ENCODE data around the gene TMEM204. TPM values are rescaled to one million over a fixed set of nuclear protein-coding genes. Genes with fewer than 3 reads are reported as not detected.

The TMEM204 gene
- total and polyA plus RNA-seq, 2 donors (not counting 1 experiment from before 2014, with no cell fraction given): 10.9 to 12.4 TPM

DNA sequence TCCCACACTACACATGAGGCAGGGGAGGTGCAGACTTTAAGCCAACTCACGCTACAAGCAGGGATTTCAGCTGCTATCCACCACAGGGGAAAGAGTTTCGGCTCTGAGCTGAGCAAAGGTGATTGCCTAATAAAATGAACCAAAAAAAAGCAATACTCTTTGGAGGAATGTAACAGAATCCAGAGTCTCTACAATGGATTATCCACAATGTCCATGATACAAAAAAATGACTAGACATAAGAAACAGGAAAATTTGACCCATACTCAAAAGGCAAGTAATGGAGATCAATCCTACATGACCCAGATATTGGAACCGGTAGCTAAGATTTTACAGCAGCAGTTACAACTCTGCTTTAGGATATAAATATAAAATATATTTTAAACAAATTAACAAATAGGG is 19.0 kb upstream of the TMEM204 start:
- Histone ChIP-seq H3K4me1 (ENCODE audit: control insufficient read depth, extremely low read depth, insufficient read depth, low read length) (no peaks in the 10 kb centered on the region), H3K9me3 (ENCODE audit: control insufficient read depth, insufficient read depth, low read depth, low read length) (no peaks in the 10 kb centered on the region), H3K9ac (ENCODE audit: insufficient read depth, low read length) (no peak overlapping the region), H3K4me2 (ENCODE audit: extremely low read depth, insufficient read depth, low read length) (no peak overlapping the region), H3K4me3 (replicated peaks in 1 of 4; ENCODE audit: control extremely low read depth in 1 of 4, insufficient read depth in 1 of 4, low read depth in 3 of 4, low read length in 4 of 4) (no peak overlapping the region), H2AFZ (ENCODE audit: low read length) (no peak overlapping the region), H3K79me2 (ENCODE audit: control insufficient read depth, insufficient read depth, low read length) (no peaks in the 10 kb centered on the region), H3K27me3 (ENCODE audit: control insufficient read depth, insufficient read depth, low read length) (no peaks in the 10 kb centered on the region), H4K20me1 (ENCODE audit: control insufficient read depth, extremely low read depth, insufficient read depth, low read length) (no peaks in the 10 kb centered on the region), H3K36me3 (ENCODE audit: control insufficient read depth, insufficient read depth, low read length) (peaks cover 8% of the 10 kb centered on the region), H3K27ac (ENCODE audit: insufficient read depth, low read length) (no peak overlapping the region)
- TF ChIP-seq EZH2 (IDR thresholded peaks at IDR 0.05; ENCODE audit: low read length, missing control alignments): no peak
- TF ChIP-seq, protein P1, sequence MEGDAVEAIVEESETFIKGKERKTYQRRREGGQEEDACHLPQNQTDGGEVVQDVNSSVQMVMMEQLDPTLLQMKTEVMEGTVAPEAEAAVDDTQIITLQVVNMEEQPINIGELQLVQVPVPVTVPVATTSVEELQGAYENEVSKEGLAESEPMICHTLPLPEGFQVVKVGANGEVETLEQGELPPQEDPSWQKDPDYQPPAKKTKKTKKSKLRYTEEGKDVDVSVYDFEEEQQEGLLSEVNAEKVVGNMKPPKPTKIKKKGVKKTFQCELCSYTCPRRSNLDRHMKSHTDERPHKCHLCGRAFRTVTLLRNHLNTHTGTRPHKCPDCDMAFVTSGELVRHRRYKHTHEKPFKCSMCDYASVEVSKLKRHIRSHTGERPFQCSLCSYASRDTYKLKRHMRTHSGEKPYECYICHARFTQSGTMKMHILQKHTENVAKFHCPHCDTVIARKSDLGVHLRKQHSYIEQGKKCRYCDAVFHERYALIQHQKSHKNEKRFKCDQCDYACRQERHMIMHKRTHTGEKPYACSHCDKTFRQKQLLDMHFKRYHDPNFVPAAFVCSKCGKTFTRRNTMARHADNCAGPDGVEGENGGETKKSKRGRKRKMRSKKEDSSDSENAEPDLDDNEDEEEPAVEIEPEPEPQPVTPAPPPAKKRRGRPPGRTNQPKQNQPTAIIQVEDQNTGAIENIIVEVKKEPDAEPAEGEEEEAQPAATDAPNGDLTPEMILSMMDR (conservative IDR thresholded peaks at IDR 0.05 in 1 of 2, IDR thresholded peaks at IDR 0.05 in 1 of 2; ENCODE audit: low read depth in 1 of 2, low read length in 2 of 2): no peak
- DNase-seq (ENCODE audit: low read depth in 2 of 2): no peak

DNA sequence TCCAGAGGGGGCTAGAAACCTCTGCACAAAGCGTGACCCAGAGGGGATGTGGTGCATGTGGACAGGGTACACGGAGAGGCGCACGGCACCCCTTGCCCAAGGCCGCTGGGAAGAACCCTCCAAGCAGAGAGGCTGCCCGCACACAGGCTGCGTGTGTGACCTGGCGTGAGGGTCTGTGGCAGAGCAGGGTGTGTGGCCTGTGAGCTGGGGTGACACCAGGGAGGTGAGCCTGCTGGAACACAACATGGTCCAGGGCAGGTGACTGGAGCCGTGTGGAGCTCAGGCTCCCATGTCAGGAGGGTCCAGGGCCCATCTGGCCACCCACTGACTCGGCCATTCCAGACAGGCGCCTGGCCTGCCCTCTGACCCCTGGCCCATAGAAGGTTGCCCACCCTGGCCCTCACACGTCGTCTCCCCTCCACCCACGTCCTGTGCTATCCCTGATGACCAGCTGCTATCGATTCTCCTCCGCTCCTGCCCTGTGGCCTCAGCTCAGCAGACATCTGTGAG is 14.8 kb upstream of the TMEM204 start:
- Histone ChIP-seq H3K4me3 (replicated peaks in 1 of 4; ENCODE audit: control extremely low read depth in 1 of 4, insufficient read depth in 1 of 4, low read depth in 3 of 4, low read length in 4 of 4) (no peak overlapping the region), H3K4me1 (ENCODE audit: control insufficient read depth, extremely low read depth, insufficient read depth, low read length) (no peaks in the 10 kb centered on the region)

DNA sequence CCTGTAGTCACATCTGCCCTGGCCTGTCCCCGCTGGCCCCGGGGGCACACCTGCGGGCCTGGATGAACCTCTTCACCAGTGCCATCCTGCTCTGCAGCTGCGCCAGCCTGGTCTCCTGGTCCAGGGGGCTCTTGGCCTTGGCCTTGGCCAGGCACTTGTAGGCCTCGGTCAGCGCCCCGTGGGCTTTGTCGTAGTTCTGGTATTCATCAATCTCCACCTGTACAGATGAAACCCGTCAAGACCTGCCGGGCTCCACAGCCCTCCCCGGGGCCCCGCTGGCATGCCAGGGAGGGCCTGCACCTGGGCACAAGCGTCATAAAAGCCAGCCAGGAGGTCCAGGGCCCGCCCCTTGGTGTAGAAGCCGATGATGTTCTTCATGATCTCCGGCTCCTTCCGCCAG is 13.6 kb upstream of the TMEM204 start:
- Histone ChIP-seq H4K20me1 (ENCODE audit: control insufficient read depth, extremely low read depth, insufficient read depth, low read length) (no peaks in the 10 kb centered on the region), H3K27ac (ENCODE audit: insufficient read depth, low read length) (no peak overlapping the region), H3K9ac (ENCODE audit: insufficient read depth, low read length) (no peak overlapping the region), H3K4me3 (replicated peaks in 1 of 4; ENCODE audit: control extremely low read depth in 1 of 4, insufficient read depth in 1 of 4, low read depth in 3 of 4, low read length in 4 of 4) (no peak overlapping the region), H2AFZ (ENCODE audit: low read length) (no peak overlapping the region), H3K4me1 (ENCODE audit: control insufficient read depth, extremely low read depth, insufficient read depth, low read length) (no peaks in the 10 kb centered on the region), H3K79me2 (ENCODE audit: control insufficient read depth, insufficient read depth, low read length) (no peaks in the 10 kb centered on the region), H3K27me3 (ENCODE audit: control insufficient read depth, insufficient read depth, low read length) (no peaks in the 10 kb centered on the region), H3K36me3 (ENCODE audit: control insufficient read depth, insufficient read depth, low read length) (no peaks in the 10 kb centered on the region), H3K4me2 (ENCODE audit: extremely low read depth, insufficient read depth, low read length) (no peak overlapping the region), H3K9me3 (ENCODE audit: control insufficient read depth, insufficient read depth, low read depth, low read length) (no peaks in the 10 kb centered on the region)
- TF ChIP-seq, protein P1 (conservative IDR thresholded peaks at IDR 0.05 in 1 of 2, IDR thresholded peaks at IDR 0.05 in 1 of 2; ENCODE audit: low read depth in 1 of 2, low read length in 2 of 2): no peak
- no peak for TF ChIP-seq EZH2 (IDR thresholded peaks at IDR 0.05; ENCODE audit: low read length, missing control alignments)
- DNase-seq (ENCODE audit: low read depth in 2 of 2): no peak

More for the DNA sequence above, 14.8 kb upstream of the TMEM204 start:
- no peak overlapping the region for H3K27ac ChIP-seq (ENCODE audit: insufficient read depth, low read length)
- H3K36me3 ChIP-seq (ENCODE audit: control insufficient read depth, insufficient read depth, low read length): no peaks in the 10 kb centered on the region
- no peak for DNase-seq (ENCODE audit: low read depth in 2 of 2)
- H3K27me3 ChIP-seq (ENCODE audit: control insufficient read depth, insufficient read depth, low read length): no peaks in the 10 kb centered on the region
- H3K79me2 ChIP-seq (ENCODE audit: control insufficient read depth, insufficient read depth, low read length): no peaks in the 10 kb centered on the region
- TF ChIP-seq EZH2 (IDR thresholded peaks at IDR 0.05; ENCODE audit: low read length, missing control alignments): no peak
- TF ChIP-seq, protein P1 (conservative IDR thresholded peaks at IDR 0.05 in 1 of 2, IDR thresholded peaks at IDR 0.05 in 1 of 2; ENCODE audit: low read depth in 1 of 2, low read length in 2 of 2): no peak
- H2AFZ ChIP-seq (ENCODE audit: low read length): no peak overlapping the region
- no peak overlapping the region for H3K4me2 ChIP-seq (ENCODE audit: extremely low read depth, insufficient read depth, low read length)
- H4K20me1 ChIP-seq (ENCODE audit: control insufficient read depth, extremely low read depth, insufficient read depth, low read length): no peaks in the 10 kb centered on the region
- no peak overlapping the region for H3K9ac ChIP-seq (ENCODE audit: insufficient read depth, low read length)
- H3K9me3 ChIP-seq (ENCODE audit: control insufficient read depth, insufficient read depth, low read depth, low read length): no peaks in the 10 kb centered on the region

Data from fibroblast of lung (primary cell).